Hepatocyte (in vitro differentiated cells): ENCODE results near the gene GTPBP8. TPM values are rescaled to one million over a fixed set of nuclear protein-coding genes. Genes with fewer than 3 reads are reported as not detected.
"Not testable (repeated sequence)": the region's sequence is repeated elsewhere in the genome, so short reads cannot be mapped to it uniquely, and the experiment has no call there.

Experiments
- DNase-seq: peaks from one replicate; pipeline ENCODE4 v3.0.0-alpha.2; 2016; ENCODE audit warnings: low spot score
- H2AFZ ChIP-seq: fragments of 200-600 bp; sonication (generic); 2 replicates; pipeline ENCODE4 v1.6.0; 2016; ENCODE audit warnings: antibody characterized with exemption, mild to moderate bottlenecking
- H3K27ac ChIP-seq: fragments of 200-600 bp; sonication (generic); 2 replicates; pipeline ENCODE4 v1.5.1; 2016; ENCODE audit warnings: mild to moderate bottlenecking
- H3K27me3 ChIP-seq: fragments of 200-600 bp; sonication (generic); 2 replicates; pipeline ENCODE4 v1.6.1; 2016
- H3K36me3 ChIP-seq: fragments of 200-600 bp; sonication (generic); replicated peaks from 2 replicates; pipeline ENCODE4 v1.5.1; 2016; ENCODE audit warnings: low read depth; ENCODE audit not compliant: insufficient read depth
- H3K4me1 ChIP-seq: fragments of 200-600 bp; sonication (generic); 2 replicates; pipeline ENCODE4 v1.5.1; 2016; ENCODE audit warnings: mild to moderate bottlenecking, moderate library complexity; ENCODE audit not compliant: insufficient read depth
- H3K4me2 ChIP-seq: fragments of 200-600 bp; sonication (generic); 2 replicates; pipeline ENCODE4 v1.6.0; 2016
- H3K4me3 ChIP-seq: fragments of 200-600 bp; sonication (generic); 2 replicates; pipeline ENCODE4 v1.5.1; 2016; ENCODE audit warnings: mild to moderate bottlenecking
- H3K79me2 ChIP-seq: fragments of 200-600 bp; sonication (generic); 2 replicates; pipeline ENCODE4 v1.6.0; 2017; ENCODE audit warnings: mild to moderate bottlenecking
- H3K9me2 ChIP-seq: fragments of 200-600 bp; sonication (generic); replicated peaks from 2 replicates; pipeline ENCODE4 v1.6.0; 2017; ENCODE audit warnings: mild to moderate bottlenecking; ENCODE audit not compliant: insufficient read depth
- H3K9me3 ChIP-seq: fragments of 200-600 bp; sonication (generic); 2 replicates; pipeline ENCODE4 v1.5.1; 2016; ENCODE audit warnings: low read depth, mild to moderate bottlenecking
- H4K20me1 ChIP-seq: fragments of 200-600 bp; sonication (generic); 2 replicates; pipeline ENCODE4 v1.6.0; 2016; ENCODE audit warnings: mild to moderate bottlenecking; ENCODE audit not compliant: insufficient read depth, poor library complexity, severe bottlenecking
- CTCF ChIP-seq: fragments of 200-600 bp; sonication (generic); IDR thresholded peaks from 2 replicates; pipeline ENCODE4 v1.5.1; 2016; ENCODE audit warnings: antibody characterized with exemption, mild to moderate bottlenecking; ENCODE audit not compliant: poor library complexity
- EZH2 ChIP-seq: fragments of 200-600 bp; sonication (generic); IDR thresholded peaks from 2 replicates; pipeline ENCODE4 v1.6.1; 2016; ENCODE audit warnings: antibody characterized with exemption, mild to moderate bottlenecking, borderline replicate concordance
- EZH2phosphoT487 ChIP-seq: fragments of 200-600 bp; sonication (generic); IDR thresholded peaks from one replicate; pipeline ENCODE4 v1.6.1; 2018; ENCODE audit warnings: antibody characterized with exemption, mild to moderate bottlenecking, low read depth, moderate library complexity; ENCODE audit not compliant: unreplicated experiment, severe bottlenecking
- WGBS: methylation state at CpG from one replicate; pipeline ENCODE4 v1.1.6; 2016; ENCODE audit warnings: low lambda C conversion rate; ENCODE audit errors: missing lambda C conversion rate; 5-methylcytosine and 5-hydroxymethylcytosine counted together
- polyA plus RNA-seq: library from polyadenylated mRNA; unstranded; fragments of >200 nt; fragmentation: Nextera tagmentation; extraction: Ambion mirVana; gene quantifications from 2 replicates; pipeline ENCODE4 v1.2.1, GENCODE V29; 2016
- total RNA-seq: library from RNA; depleted of rRNA; stranded (reverse); fragments of >200 nt; gene quantifications from 2 replicates; pipeline ENCODE4 v1.2.3, GENCODE V29; 2014

GTPBP8 gene
- total and polyA plus RNA-seq, 2 experiments from 2014 or later, result 11.8 to 19.1 TPM

GRCh38 chr3:113043686-113044085 lies 52.9 kb downstream of the GTPBP8 start:
- H3K9me2 ChIP-seq, result no peaks in the 10 kb centered on the region
- no peak for DNase-seq
- WGBS, result 82% methylated on average over 2 of the region's 2 CpGs
- H3K27ac ChIP-seq, result no peak overlapping the region
- H4K20me1 ChIP-seq, result no peaks in the 10 kb centered on the region
- TF ChIP-seq CTCF, result no peak
- TF ChIP-seq EZH2, result no peak
- TF ChIP-seq EZH2phosphoT487, result no peak
- no peaks in the 10 kb centered on the region for H3K27me3 ChIP-seq
- H3K4me1 ChIP-seq, result no peaks in the 10 kb centered on the region
- no peak overlapping the region for H3K4me3 ChIP-seq
- H3K79me2 ChIP-seq, result no peaks in the 10 kb centered on the region
- H2AFZ ChIP-seq, result no peak overlapping the region
- no peaks in the 10 kb centered on the region for H3K9me3 ChIP-seq
- H3K36me3 ChIP-seq, result no peaks in the 10 kb centered on the region
- no peak overlapping the region for H3K4me2 ChIP-seq

- H3K36me3 ChIP-seq, H3K4me3 ChIP-seq, DNase-seq, H3K79me2 ChIP-seq, H3K4me2 ChIP-seq, H3K27ac ChIP-seq, H3K9me3 ChIP-seq, H3K27me3 ChIP-seq, H4K20me1 ChIP-seq, H2AFZ ChIP-seq, H3K4me1 ChIP-seq, H3K9me2 ChIP-seq: not testable (repeated sequence)
- WGBS, result no CpG with 5 or more reads among the region's 55 CpGs
Observed at GRCh38 chr3:113046186-113046965, 55.6 kb downstream of the GTPBP8 start.

GRCh38 chr3:113051302-113051711 lies 60.5 kb downstream of the GTPBP8 start:
- no peak overlapping the region for H2AFZ ChIP-seq
- no peak overlapping the region for H3K4me3 ChIP-seq
- H4K20me1 ChIP-seq, result no peaks in the 10 kb centered on the region
- no peaks in the 10 kb centered on the region for H3K79me2 ChIP-seq
- peak; percentile 89 for DNase-seq
- no peaks in the 10 kb centered on the region for H3K9me2 ChIP-seq
- peak; percentile 93 for TF ChIP-seq CTCF
- no peak for TF ChIP-seq EZH2
- WGBS, result 8% methylated on average over 12 of the region's 12 CpGs
- H3K9me3 ChIP-seq, result no peaks in the 10 kb centered on the region
- peaks cover 6% of the 10 kb centered on the region for H3K4me1 ChIP-seq
- peak overlapping the region; percentile 86 for H3K27ac ChIP-seq
- H3K36me3 ChIP-seq, result no peaks in the 10 kb centered on the region
- H3K27me3 ChIP-seq, result no peaks in the 10 kb centered on the region
- H3K4me2 ChIP-seq, result peak overlapping the region; percentile 58

Other genes starting within 250 kb of the GTPBP8 start
- not detected in 2 replicates for gene CD200R1L, start 144.1 kb upstream of the GTPBP8 start, total RNA-seq
- not detected in 2 replicates for gene CD200R1L, start 144.1 kb upstream of the GTPBP8 start, polyA plus RNA-seq
- 0.20 and 0.93 TPM in 2 replicates for gene CD200R1, start 15.9 kb upstream of the GTPBP8 start, total RNA-seq
- gene CD200R1, start 15.9 kb upstream of the GTPBP8 start, polyA plus RNA-seq, result 0.45 TPM in 1 of 2 replicates, not detected in the other
- 17.9 and 20.4 TPM in 2 replicates for gene BOC, start 220.6 kb downstream of the GTPBP8 start, total RNA-seq
- gene BOC, start 220.6 kb downstream of the GTPBP8 start, polyA plus RNA-seq, result 24.0 and 28.2 TPM in 2 replicates